Epithelial cell of proximal tubule (primary cell): Measurements from ENCODE around the gene PDE4D. TPM values are rescaled to one million over a fixed set of nuclear protein-coding genes. Genes with fewer than 3 reads are reported as not detected.

Experiments
- DNase-seq: peaks from one replicate; pipeline ENCODE4 v3.0.0-alpha.2; 2011; ENCODE audit warnings: low read depth
- H3K4me3 ChIP-seq: 2 replicates; pipeline ENCODE4 v1.5.1; 2011; ENCODE audit warnings: low read depth, mild to moderate bottlenecking, low read length
- CTCF ChIP-seq: conservative IDR thresholded peaks from 2 replicates; pipeline ENCODE4 v1.5.1; 2012; ENCODE audit warnings: low read depth, mild to moderate bottlenecking, low read length
- total RNA-seq: library from RNA; depleted of rRNA; stranded (reverse); fragments of >200 nt; gene quantifications from 2 replicates; pipeline ENCODE4 v1.2.3, GENCODE V29; 2015

The PDE4D gene
- total RNA-seq, 1 donor from 2014 or later = 18.4 TPM

- no peak for TF ChIP-seq CTCF
- no peak for DNase-seq
- H3K4me3 ChIP-seq = no peak overlapping the region
Measured at GRCh38 chr5:59864718-59865117, 28.8 kb downstream of the PDE4D start.

GRCh38 chr5:59863777-59864176 lies 29.7 kb downstream of the PDE4D start:
- TF ChIP-seq CTCF = no peak
- no peak for DNase-seq
- no peak overlapping the region for H3K4me3 ChIP-seq

- no peak overlapping the region for H3K4me3 ChIP-seq
- no peak for TF ChIP-seq CTCF
- no peak for DNase-seq
Measured at GRCh38 chr5:59856358-59856757, 37.2 kb downstream of the PDE4D start.

- TF ChIP-seq CTCF = no peak
Measured at GRCh38 chr5:59850766-59851165, 42.8 kb downstream of the PDE4D start.

GRCh38 chr5:59847586-59847985 lies 45.9 kb downstream of the PDE4D start:
- no peak for TF ChIP-seq CTCF
- DNase-seq = no peak
- no peak overlapping the region for H3K4me3 ChIP-seq

More at GRCh38 chr5:59850766-59851165, 42.8 kb downstream of the PDE4D start:
- no peak for DNase-seq
- no peak overlapping the region for H3K4me3 ChIP-seq

- peak; percentile 3 for DNase-seq
- no peak overlapping the region for H3K4me3 ChIP-seq
- TF ChIP-seq CTCF = no peak
Measured at GRCh38 chr5:59845730-59846129, 47.8 kb downstream of the PDE4D start.

GRCh38 chr5:59843511-59844213 lies 49.9 kb downstream of the PDE4D start:
- TF ChIP-seq CTCF = no peak

More at GRCh38 chr5:59843511-59844213, 49.9 kb downstream of the PDE4D start:
- H3K4me3 ChIP-seq = no peak overlapping the region
- DNase-seq = no peak
